H1 (cell line): Measurements from ENCODE around the gene ZNF446.
"Not testable (repeated sequence)": the region's sequence is repeated elsewhere in the genome, so short reads cannot be mapped to it uniquely, and the experiment has no call there.

Experiments
- ATF3 ChIP-seq: IDR thresholded peaks from 2 replicates; pipeline ENCODE4 v1.6.1; 2011; ENCODE audit warnings: low read depth, mild to moderate bottlenecking, low read length; ENCODE audit not compliant: insufficient read depth
- BRCA1 ChIP-seq: IDR thresholded peaks from 2 replicates; pipeline ENCODE4 v1.6.1; 2012; ENCODE audit warnings: low read depth, low read length, improper control_type of control experiment
- EZH2 ChIP-seq: fragments of 200-600 bp; sonication (generic); IDR thresholded peaks from 2 replicates; pipeline ENCODE4 v1.7.1; 2012; ENCODE audit warnings: low read depth, mild to moderate bottlenecking, moderate library complexity, low read length, inconsistent platforms; ENCODE audit not compliant: severe bottlenecking
- KDM1A ChIP-seq: fragments of 200-600, 300-600 bp; sonication (generic); IDR thresholded peaks from 2 replicates; pipeline ENCODE4 v1.7.1; 2016; ENCODE audit warnings: mild to moderate bottlenecking, low read length, borderline replicate concordance
- POLR2A ChIP-seq, 2 experiments: IDR thresholded peaks; 1 replicate in 1 of 2; 2 replicates in 1 of 2; pipeline ENCODE4 v1.6.1; 2011; ENCODE audit warnings: low read depth in 2 of 2, low read length in 2 of 2, mild to moderate bottlenecking in 2 of 2; ENCODE audit errors: control extremely low read depth in 1 of 2
- POU5F1 ChIP-seq: IDR thresholded peaks from 2 replicates; pipeline ENCODE4 v1.6.1; 2011; ENCODE audit warnings: low read depth, mild to moderate bottlenecking, low read length, moderate library complexity
- RAD21 ChIP-seq, 2 experiments: IDR thresholded peaks in 1 of 2; conservative IDR thresholded peaks in 1 of 2; 2 replicates each; pipeline ENCODE4 v1.6.1; 2011; ENCODE audit warnings: low read depth in 2 of 2, low read length in 2 of 2, improper control_type of control experiment in 1 of 2, inconsistent platforms in 1 of 2, mild to moderate bottlenecking in 1 of 2, moderate library complexity in 1 of 2
- RFX5 ChIP-seq: IDR thresholded peaks from 2 replicates; pipeline ENCODE4 v1.6.1; 2011; ENCODE audit warnings: low read depth, low read length, improper control_type of control experiment, borderline replicate concordance
- SAP30 ChIP-seq: fragments of 300-600 bp; sonication (generic); IDR thresholded peaks from 2 replicates; pipeline ENCODE4 v1.7.1; 2012; ENCODE audit warnings: low read length, moderate library complexity, mild to moderate bottlenecking, inconsistent platforms; ENCODE audit not compliant: insufficient read depth, insufficient replicate concordance
- SIN3A ChIP-seq, 2 experiments: IDR thresholded peaks in 1 of 2; conservative IDR thresholded peaks in 1 of 2; 2 replicates each; pipeline ENCODE4 v1.6.1; 2011 to 2012; ENCODE audit warnings: low read length in 2 of 2, improper control_type of control experiment in 1 of 2, low read depth in 1 of 2, mild to moderate bottlenecking in 1 of 2
- USF2 ChIP-seq: IDR thresholded peaks from 2 replicates; pipeline ENCODE4 v1.6.1; 2011; ENCODE audit warnings: low read length, improper control_type of control experiment
- YY1 ChIP-seq: IDR thresholded peaks from 2 replicates; pipeline ENCODE4 v1.6.1; 2011; ENCODE audit warnings: low read depth, mild to moderate bottlenecking, low read length
- TF ChIP-seq, protein P1 (sequence below), 3 experiments: IDR thresholded peaks; 1 replicate in 2 of 3; 2 replicates in 1 of 3; pipeline versions ENCODE4 v1.5.1 to v1.6.1; 2011; ENCODE audit warnings: low read length in 3 of 3, mild to moderate bottlenecking in 3 of 3, inconsistent platforms in 2 of 3, low read depth in 1 of 3, moderate library complexity in 1 of 3; ENCODE audit not compliant: insufficient read depth in 1 of 3; ENCODE audit errors: control extremely low read depth in 1 of 3

- not testable (repeated sequence) for TF ChIP-seq EZH2; POLR2A (IDR thresholded peaks at IDR 0.05; ENCODE audit: control extremely low read depth in 1 of 2, low read depth in 2 of 2, low read length in 2 of 2); KDM1A; SIN3A (conservative IDR thresholded peaks at IDR 0.05 in 1 of 2, IDR thresholded peaks at IDR 0.05 in 1 of 2; ENCODE audit: low read depth in 1 of 2, low read length in 2 of 2); YY1; USF2; RFX5; RAD21 (IDR thresholded peaks at IDR 0.05 in 1 of 2, conservative IDR thresholded peaks at IDR 0.05 in 1 of 2; ENCODE audit: low read depth in 2 of 2, low read length in 2 of 2); ATF3; POU5F1; SAP30; BRCA1
- TF ChIP-seq, protein P1, sequence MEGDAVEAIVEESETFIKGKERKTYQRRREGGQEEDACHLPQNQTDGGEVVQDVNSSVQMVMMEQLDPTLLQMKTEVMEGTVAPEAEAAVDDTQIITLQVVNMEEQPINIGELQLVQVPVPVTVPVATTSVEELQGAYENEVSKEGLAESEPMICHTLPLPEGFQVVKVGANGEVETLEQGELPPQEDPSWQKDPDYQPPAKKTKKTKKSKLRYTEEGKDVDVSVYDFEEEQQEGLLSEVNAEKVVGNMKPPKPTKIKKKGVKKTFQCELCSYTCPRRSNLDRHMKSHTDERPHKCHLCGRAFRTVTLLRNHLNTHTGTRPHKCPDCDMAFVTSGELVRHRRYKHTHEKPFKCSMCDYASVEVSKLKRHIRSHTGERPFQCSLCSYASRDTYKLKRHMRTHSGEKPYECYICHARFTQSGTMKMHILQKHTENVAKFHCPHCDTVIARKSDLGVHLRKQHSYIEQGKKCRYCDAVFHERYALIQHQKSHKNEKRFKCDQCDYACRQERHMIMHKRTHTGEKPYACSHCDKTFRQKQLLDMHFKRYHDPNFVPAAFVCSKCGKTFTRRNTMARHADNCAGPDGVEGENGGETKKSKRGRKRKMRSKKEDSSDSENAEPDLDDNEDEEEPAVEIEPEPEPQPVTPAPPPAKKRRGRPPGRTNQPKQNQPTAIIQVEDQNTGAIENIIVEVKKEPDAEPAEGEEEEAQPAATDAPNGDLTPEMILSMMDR (IDR thresholded peaks at IDR 0.05; ENCODE audit: control extremely low read depth in 1 of 3, insufficient read depth in 1 of 3, low read depth in 1 of 3, low read length in 3 of 3): not testable (repeated sequence)
These were observed 5.2 kb upstream of the ZNF446 start for GRCh38 chr19:58470837-58471543.
